Measurements from ENCODE around the gene CYP2A6. TPM values are rescaled to one million over a fixed set of nuclear protein-coding genes. Genes with fewer than 3 reads are reported as not detected.
"Not testable (repeated sequence)": the region's sequence is repeated elsewhere in the genome, so short reads cannot be mapped to it uniquely, and the experiment has no call there.

Gene CYP2A6
- not detected in 2 replicates for total RNA-seq

GRCh38 chr19:40850277-40850676 lies at the start of gene CYP2A6:
Gene CYP2A6 (minus strand): TSS chr19:40850447. CDS start chr19:40850426, 21 bp downstream.
- not testable (repeated sequence) for H3K27ac Mint-ChIP-seq

DNA sequence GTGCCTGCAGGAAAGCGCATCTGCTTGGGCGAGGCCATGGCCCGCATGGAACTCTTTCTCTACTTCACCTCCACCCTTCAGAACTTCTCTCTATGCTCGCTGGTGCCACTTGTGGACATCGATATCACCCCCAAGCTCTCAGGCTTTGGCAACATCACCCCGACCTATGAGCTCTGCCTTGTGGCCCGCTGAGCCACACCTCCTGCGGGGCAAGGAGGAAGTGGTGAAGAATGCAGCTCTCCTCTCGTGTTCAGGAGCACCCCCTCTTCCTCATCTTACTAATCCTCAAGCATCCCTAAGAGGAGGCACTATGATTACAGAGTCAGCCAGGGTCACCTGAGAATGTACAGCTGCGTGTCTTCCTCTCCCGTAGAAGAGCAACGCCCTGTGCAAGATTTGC lies 49.7 kb upstream of the CYP2A6 start:
- ATAC-seq (ENCODE audit: low read depth); POLR2A ChIA-PET; DNase-seq; intact Hi-C loops (cut with micrococcal nuclease); H3K9me3 Mint-ChIP-seq; H3K4me3 Mint-ChIP-seq; H3K4me1 Mint-ChIP-seq; H3K36me3 Mint-ChIP-seq (ENCODE audit: low read depth); H3K27ac Mint-ChIP-seq; CTCF ChIA-PET: not testable (repeated sequence)
- peaks cover 41% of the 10 kb centered on the region for H3K27me3 Mint-ChIP-seq

More at GRCh38 chr19:40850277-40850676, at the start of gene CYP2A6:
- ATAC-seq (ENCODE audit: low read depth); intact Hi-C loops (cut with micrococcal nuclease); H3K36me3 Mint-ChIP-seq (ENCODE audit: low read depth); POLR2A ChIA-PET; CTCF ChIA-PET; H3K4me3 Mint-ChIP-seq; H3K4me1 Mint-ChIP-seq; H3K9me3 Mint-ChIP-seq; DNase-seq: not testable (repeated sequence)
- peaks cover 23% of the 10 kb centered on the region for H3K27me3 Mint-ChIP-seq

GRCh38 chr19:40896843-40897789 lies 46.9 kb upstream of the CYP2A6 start:
- H3K36me3 Mint-ChIP-seq (ENCODE audit: low read depth); H3K4me3 Mint-ChIP-seq; H3K27ac Mint-ChIP-seq; POLR2A ChIA-PET; DNase-seq; CTCF ChIA-PET; ATAC-seq (ENCODE audit: low read depth); intact Hi-C loops (cut with micrococcal nuclease); H3K4me1 Mint-ChIP-seq; H3K9me3 Mint-ChIP-seq: not testable (repeated sequence)
- H3K27me3 Mint-ChIP-seq: peaks cover 44% of the 10 kb centered on the region

DNA sequence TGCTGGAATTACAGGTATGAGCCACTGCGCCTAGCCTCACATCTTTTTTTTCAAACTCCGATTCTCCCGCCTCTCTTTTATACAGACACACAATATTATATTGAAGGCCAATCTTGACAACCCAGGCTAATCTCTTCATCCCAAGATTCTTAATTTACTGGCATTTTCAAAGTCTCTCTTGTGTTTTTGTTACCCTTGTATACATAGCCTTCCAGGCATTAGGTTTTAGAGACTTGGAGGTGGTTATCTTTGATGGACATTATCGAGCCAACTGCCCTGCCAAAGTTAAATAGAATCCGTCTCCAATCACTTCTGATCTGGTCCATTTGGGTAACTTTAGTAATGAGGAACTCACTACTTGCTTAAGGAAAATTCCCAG lies 46.2 kb upstream of the CYP2A6 start:
- H3K4me1 Mint-ChIP-seq: no peaks in the 10 kb centered on the region
- TF ChIP-seq, protein P1, sequence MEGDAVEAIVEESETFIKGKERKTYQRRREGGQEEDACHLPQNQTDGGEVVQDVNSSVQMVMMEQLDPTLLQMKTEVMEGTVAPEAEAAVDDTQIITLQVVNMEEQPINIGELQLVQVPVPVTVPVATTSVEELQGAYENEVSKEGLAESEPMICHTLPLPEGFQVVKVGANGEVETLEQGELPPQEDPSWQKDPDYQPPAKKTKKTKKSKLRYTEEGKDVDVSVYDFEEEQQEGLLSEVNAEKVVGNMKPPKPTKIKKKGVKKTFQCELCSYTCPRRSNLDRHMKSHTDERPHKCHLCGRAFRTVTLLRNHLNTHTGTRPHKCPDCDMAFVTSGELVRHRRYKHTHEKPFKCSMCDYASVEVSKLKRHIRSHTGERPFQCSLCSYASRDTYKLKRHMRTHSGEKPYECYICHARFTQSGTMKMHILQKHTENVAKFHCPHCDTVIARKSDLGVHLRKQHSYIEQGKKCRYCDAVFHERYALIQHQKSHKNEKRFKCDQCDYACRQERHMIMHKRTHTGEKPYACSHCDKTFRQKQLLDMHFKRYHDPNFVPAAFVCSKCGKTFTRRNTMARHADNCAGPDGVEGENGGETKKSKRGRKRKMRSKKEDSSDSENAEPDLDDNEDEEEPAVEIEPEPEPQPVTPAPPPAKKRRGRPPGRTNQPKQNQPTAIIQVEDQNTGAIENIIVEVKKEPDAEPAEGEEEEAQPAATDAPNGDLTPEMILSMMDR (IDR thresholded peaks at IDR 0.05): no peak

GRCh38 chr19:40893112-40893511 lies 42.9 kb upstream of the CYP2A6 start:
- no peak overlapping the region for H3K27ac Mint-ChIP-seq
- DNase-seq (no peak), ATAC-seq (ENCODE audit: low read depth) (no peak)
- no peaks in the 10 kb centered on the region for H3K9me3 Mint-ChIP-seq
- H3K4me1 Mint-ChIP-seq: no peaks in the 10 kb centered on the region
- intact Hi-C loops (cut with micrococcal nuclease): no loop called here
- CTCF ChIA-PET: no interaction called here
- H3K36me3 Mint-ChIP-seq (ENCODE audit: low read depth): no peaks in the 10 kb centered on the region
- peaks cover 41% of the 10 kb centered on the region for H3K27me3 Mint-ChIP-seq
- TF ChIP-seq, protein P1 (IDR thresholded peaks at IDR 0.05): no peak
- H3K4me3 Mint-ChIP-seq: no peak overlapping the region
- POLR2A ChIA-PET: no interaction called here

More for the DNA sequence above, 46.2 kb upstream of the CYP2A6 start:
- ChIA-PET CTCF (no interaction called here), POLR2A (no interaction called here)
- Mint-ChIP-seq H3K27ac (no peak overlapping the region), H3K27me3 (peaks cover 43% of the 10 kb centered on the region), H3K36me3 (ENCODE audit: low read depth) (no peaks in the 10 kb centered on the region), H3K4me3 (no peak overlapping the region), H3K9me3 (no peaks in the 10 kb centered on the region)
- DNase-seq (no peak), ATAC-seq (ENCODE audit: low read depth) (no peak)
- intact Hi-C loops (cut with micrococcal nuclease): no loop called here

GRCh38 chr19:40889366-40889765 lies 39.1 kb upstream of the CYP2A6 start:
- Mint-ChIP-seq H3K4me1 (no peaks in the 10 kb centered on the region), H3K36me3 (ENCODE audit: low read depth) (no peaks in the 10 kb centered on the region), H3K27me3 (peaks cover 32% of the 10 kb centered on the region), H3K27ac (no peak overlapping the region), H3K4me3 (no peak overlapping the region), H3K9me3 (no peaks in the 10 kb centered on the region)
- ATAC-seq (ENCODE audit: low read depth): no peak
- ChIA-PET CTCF (no interaction called here), POLR2A (interaction anchor here (0.6 kb wide), 1 partner anchor 439 kb away, joined by 4 read pairs; no protein-coding TSS in a partner anchor)
- TF ChIP-seq, protein P1 (IDR thresholded peaks at IDR 0.05): no peak
- intact Hi-C loops (cut with micrococcal nuclease): no loop called here
- DNase-seq: no peak
